ENCODE results near the gene PKNOX2. TPM values are rescaled to one million over a fixed set of nuclear protein-coding genes. Genes with fewer than 3 reads are reported as not detected.

The PKNOX2 gene
- total RNA-seq, 1 donor from 2014 or later, result 8.7 TPM

DNA sequence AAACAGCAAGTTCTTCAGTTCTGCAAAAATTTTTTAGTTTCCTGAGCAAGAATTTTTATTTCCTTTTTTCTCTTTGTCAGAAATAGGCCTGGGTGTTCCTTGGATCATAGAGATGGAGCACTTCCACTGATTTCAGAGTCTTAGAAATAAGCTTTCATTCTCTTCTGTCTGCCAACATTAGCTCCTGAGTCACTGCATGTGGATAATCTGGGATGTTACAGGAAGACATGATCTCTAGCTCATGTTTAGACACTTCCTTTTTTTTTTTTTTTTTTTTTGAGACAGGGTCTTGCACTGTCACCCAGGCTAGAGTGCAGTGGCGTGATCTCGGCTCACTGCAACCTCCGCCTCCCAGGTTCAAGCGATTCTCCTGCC is 39.9 kb upstream of the PKNOX2 start:
- Mint-ChIP-seq H3K4me3 (ENCODE audit: unreplicated experiment) (no peak overlapping the region), H3K9me3 (ENCODE audit: unreplicated experiment) (peaks cover 3% of the 10 kb centered on the region), H3K27me3 (ENCODE audit: unreplicated experiment) (peaks cover 3% of the 10 kb centered on the region), H3K4me1 (ENCODE audit: low read depth, unreplicated experiment) (no peaks in the 10 kb centered on the region), H3K36me3 (ENCODE audit: unreplicated experiment) (no peaks in the 10 kb centered on the region), H3K27ac (ENCODE audit: unreplicated experiment) (no peak overlapping the region)
- TF ChIP-seq, protein P1, sequence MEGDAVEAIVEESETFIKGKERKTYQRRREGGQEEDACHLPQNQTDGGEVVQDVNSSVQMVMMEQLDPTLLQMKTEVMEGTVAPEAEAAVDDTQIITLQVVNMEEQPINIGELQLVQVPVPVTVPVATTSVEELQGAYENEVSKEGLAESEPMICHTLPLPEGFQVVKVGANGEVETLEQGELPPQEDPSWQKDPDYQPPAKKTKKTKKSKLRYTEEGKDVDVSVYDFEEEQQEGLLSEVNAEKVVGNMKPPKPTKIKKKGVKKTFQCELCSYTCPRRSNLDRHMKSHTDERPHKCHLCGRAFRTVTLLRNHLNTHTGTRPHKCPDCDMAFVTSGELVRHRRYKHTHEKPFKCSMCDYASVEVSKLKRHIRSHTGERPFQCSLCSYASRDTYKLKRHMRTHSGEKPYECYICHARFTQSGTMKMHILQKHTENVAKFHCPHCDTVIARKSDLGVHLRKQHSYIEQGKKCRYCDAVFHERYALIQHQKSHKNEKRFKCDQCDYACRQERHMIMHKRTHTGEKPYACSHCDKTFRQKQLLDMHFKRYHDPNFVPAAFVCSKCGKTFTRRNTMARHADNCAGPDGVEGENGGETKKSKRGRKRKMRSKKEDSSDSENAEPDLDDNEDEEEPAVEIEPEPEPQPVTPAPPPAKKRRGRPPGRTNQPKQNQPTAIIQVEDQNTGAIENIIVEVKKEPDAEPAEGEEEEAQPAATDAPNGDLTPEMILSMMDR (IDR thresholded peaks at IDR 0.05; ENCODE audit: partially characterized antibody, unreplicated experiment), result no peak
- no peak for DNase-seq

DNA sequence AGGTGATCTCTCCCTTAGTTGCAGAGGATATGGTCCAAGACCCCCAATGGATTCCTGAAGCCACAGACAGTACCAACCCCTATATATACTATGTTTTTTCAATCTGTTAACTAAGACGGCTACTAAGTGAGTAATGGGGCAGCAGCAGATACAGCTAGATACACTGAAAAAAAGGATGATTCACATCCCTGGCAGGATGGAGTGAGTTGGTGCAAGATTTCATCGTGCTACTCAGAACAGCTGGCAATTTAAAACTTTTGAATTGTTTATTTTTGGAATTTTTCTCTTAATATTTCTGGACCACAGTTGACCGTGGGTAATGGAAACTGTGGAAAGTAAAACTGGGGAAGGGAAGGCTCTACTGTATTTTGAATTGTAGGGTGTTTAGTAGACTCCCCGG is 36.1 kb upstream of the PKNOX2 start:
- Mint-ChIP-seq H3K27me3 (ENCODE audit: unreplicated experiment) (peaks cover 3% of the 10 kb centered on the region), H3K4me1 (ENCODE audit: low read depth, unreplicated experiment) (no peaks in the 10 kb centered on the region), H3K9me3 (ENCODE audit: unreplicated experiment) (peaks cover 1% of the 10 kb centered on the region), H3K27ac (ENCODE audit: unreplicated experiment) (no peak overlapping the region), H3K36me3 (ENCODE audit: unreplicated experiment) (no peaks in the 10 kb centered on the region), H3K4me3 (ENCODE audit: unreplicated experiment) (no peak overlapping the region)
- TF ChIP-seq, protein P1 (IDR thresholded peaks at IDR 0.05; ENCODE audit: partially characterized antibody, unreplicated experiment), result no peak
- DNase-seq, result no peak

DNA sequence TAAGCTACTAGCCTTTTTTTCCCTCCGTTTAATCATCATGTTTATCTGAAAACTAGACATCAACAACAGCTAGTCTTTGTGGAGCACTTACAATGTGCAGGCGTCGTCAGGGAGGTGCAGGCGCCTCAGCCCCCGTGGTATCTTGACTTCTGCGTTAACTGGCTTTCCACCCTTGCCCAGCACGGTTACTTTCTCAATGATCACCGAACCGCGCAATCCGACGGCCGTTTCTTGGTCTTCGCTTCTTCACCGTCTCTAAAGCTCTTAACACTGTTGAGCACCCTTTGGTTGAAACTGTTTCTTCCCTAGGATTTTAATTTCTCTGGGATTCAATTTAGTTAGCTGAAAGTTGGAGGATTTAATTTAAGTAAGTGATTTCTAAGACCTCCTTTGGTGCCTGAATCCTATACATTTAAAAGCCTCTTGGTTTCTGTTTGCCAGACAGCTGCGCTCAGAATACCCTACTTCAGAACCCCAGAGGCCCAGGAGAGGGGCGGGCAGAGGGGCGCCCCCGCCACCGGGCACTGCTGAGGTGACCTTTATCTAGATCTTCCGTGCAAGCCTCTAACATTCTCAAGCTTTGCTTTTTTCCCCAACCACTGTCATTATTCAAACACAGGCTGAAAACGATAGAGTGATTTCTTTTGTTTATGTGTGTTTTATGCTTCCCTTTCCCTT is 35.1 kb upstream of the PKNOX2 start:
- no peak for DNase-seq
- no peaks in the 10 kb centered on the region for H3K36me3 Mint-ChIP-seq (ENCODE audit: unreplicated experiment)
- no peak overlapping the region for H3K4me3 Mint-ChIP-seq (ENCODE audit: unreplicated experiment)
- H3K9me3 Mint-ChIP-seq (ENCODE audit: unreplicated experiment), result peaks cover 1% of the 10 kb centered on the region
- peaks cover 2% of the 10 kb centered on the region for H3K27me3 Mint-ChIP-seq (ENCODE audit: unreplicated experiment)
- no peak overlapping the region for H3K27ac Mint-ChIP-seq (ENCODE audit: unreplicated experiment)
- no peaks in the 10 kb centered on the region for H3K4me1 Mint-ChIP-seq (ENCODE audit: low read depth, unreplicated experiment)
- TF ChIP-seq, protein P1 (IDR thresholded peaks at IDR 0.05; ENCODE audit: partially characterized antibody, unreplicated experiment), result no peak

DNA sequence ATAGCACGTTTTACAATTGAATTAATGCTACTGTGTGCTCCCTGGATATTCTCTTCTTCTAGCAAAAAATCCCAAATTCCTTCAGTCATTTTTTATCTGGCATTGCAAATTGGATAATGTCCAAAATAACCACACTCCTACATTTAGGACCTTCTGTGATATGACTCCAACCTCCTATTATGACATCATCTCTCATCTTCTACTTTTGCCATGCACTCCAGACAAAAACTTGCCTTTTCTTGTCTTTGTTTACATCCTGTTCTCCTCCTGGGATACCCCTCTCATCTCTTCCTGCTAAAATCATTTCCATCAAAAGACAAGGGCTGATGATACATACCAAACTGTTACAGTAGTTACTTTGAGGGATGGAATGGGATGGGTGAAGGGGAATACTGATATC is 32.5 kb upstream of the PKNOX2 start:
- H3K9me3 Mint-ChIP-seq (ENCODE audit: unreplicated experiment), result no peaks in the 10 kb centered on the region
- peaks cover 2% of the 10 kb centered on the region for H3K27me3 Mint-ChIP-seq (ENCODE audit: unreplicated experiment)
- TF ChIP-seq, protein P1 (IDR thresholded peaks at IDR 0.05; ENCODE audit: partially characterized antibody, unreplicated experiment), result no peak

DNA sequence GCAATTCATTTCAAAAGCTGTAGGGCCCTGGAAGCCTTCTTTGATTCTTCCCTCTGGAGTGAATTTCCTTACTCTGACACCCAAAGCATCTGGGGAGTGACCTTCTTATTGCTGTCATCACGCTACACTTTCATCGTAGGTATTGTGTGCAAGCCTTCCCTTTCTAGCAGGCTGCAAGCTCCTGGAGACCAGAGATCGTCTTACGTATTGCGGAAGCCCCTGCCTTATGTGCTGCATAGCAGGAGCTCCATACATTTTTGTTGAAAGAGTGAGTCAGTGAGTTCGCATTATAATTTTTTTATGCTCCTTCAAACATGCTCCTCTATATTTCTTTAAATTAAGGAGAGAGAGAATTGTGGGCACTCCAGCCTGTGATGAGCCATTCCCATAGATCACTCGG is 32.0 kb upstream of the PKNOX2 start:
- H3K9me3 Mint-ChIP-seq (ENCODE audit: unreplicated experiment), result no peaks in the 10 kb centered on the region
- TF ChIP-seq, protein P1 (IDR thresholded peaks at IDR 0.05; ENCODE audit: partially characterized antibody, unreplicated experiment), result no peak
- H3K27ac Mint-ChIP-seq (ENCODE audit: unreplicated experiment), result no peak overlapping the region
- no peaks in the 10 kb centered on the region for H3K36me3 Mint-ChIP-seq (ENCODE audit: unreplicated experiment)
- DNase-seq, result no peak
- H3K4me3 Mint-ChIP-seq (ENCODE audit: unreplicated experiment), result no peak overlapping the region
- H3K27me3 Mint-ChIP-seq (ENCODE audit: unreplicated experiment), result peaks cover 2% of the 10 kb centered on the region
- H3K4me1 Mint-ChIP-seq (ENCODE audit: low read depth, unreplicated experiment), result no peaks in the 10 kb centered on the region

More for the DNA sequence above, 32.5 kb upstream of the PKNOX2 start:
- Mint-ChIP-seq H3K36me3 (ENCODE audit: unreplicated experiment) (no peaks in the 10 kb centered on the region), H3K4me3 (ENCODE audit: unreplicated experiment) (no peak overlapping the region), H3K4me1 (ENCODE audit: low read depth, unreplicated experiment) (no peaks in the 10 kb centered on the region), H3K27ac (ENCODE audit: unreplicated experiment) (no peak overlapping the region)
- DNase-seq, result no peak

All from glutamatergic neuron (in vitro differentiated cells).